HEK293 (cell line): ENCODE data around the gene TGM5.

Experiments
- GLI2 ChIP-seq: fragments of 450-650 bp; formaldehyde crosslinking; IDR thresholded peaks from 2 replicates; pipeline ENCODE4; 2017; ENCODE audit warnings: missing biosample characterization, missing genetic modification characterization, low read depth, borderline replicate concordance
- ZNF629 ChIP-seq: fragments of 450-650 bp; formaldehyde crosslinking; IDR thresholded peaks from 2 replicates; pipeline ENCODE4 v1.5.1; 2017; ENCODE audit warnings: missing biosample characterization, missing genetic modification characterization
- TF ChIP-seq, protein P1 (sequence below): fragments of 450-650 bp; formaldehyde crosslinking; IDR thresholded peaks from 2 replicates; pipeline ENCODE4 v1.5.1; 2016; ENCODE audit warnings: missing biosample characterization, missing genetic modification characterization
- TF ChIP-seq, protein P2 (sequence below): fragments of 450-650 bp; formaldehyde crosslinking; IDR thresholded peaks from 2 replicates; pipeline ENCODE4 v1.5.1; 2016; ENCODE audit warnings: missing biosample characterization, missing genetic modification characterization
- TF ChIP-seq, protein P3 (sequence below): fragments of 450-650 bp; formaldehyde crosslinking; IDR thresholded peaks from 2 replicates; pipeline ENCODE4 v1.5.1; 2016; ENCODE audit warnings: missing biosample characterization, missing genetic modification characterization

DNA sequence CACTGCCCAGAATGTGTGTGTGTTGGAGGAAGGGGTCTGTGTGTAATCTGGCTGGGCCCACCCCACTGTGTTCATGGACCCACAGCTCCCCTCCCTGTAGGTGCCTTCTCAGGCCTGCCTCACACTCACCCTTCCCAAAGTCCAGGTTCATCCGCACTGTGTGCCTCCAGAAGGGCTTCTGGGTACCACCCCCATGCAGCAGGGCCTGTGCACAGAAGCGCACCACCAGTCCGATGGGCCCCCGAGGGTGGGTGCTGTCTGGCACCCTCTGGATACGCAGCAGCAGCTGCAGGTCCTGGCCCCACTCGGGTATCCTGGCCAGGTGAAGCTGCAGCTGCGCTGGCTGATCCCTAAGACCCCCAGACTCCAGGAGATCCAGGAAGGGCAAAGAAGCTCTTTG lies 12.8 kb upstream of the TGM5 start:
- TF ChIP-seq, protein P1, sequence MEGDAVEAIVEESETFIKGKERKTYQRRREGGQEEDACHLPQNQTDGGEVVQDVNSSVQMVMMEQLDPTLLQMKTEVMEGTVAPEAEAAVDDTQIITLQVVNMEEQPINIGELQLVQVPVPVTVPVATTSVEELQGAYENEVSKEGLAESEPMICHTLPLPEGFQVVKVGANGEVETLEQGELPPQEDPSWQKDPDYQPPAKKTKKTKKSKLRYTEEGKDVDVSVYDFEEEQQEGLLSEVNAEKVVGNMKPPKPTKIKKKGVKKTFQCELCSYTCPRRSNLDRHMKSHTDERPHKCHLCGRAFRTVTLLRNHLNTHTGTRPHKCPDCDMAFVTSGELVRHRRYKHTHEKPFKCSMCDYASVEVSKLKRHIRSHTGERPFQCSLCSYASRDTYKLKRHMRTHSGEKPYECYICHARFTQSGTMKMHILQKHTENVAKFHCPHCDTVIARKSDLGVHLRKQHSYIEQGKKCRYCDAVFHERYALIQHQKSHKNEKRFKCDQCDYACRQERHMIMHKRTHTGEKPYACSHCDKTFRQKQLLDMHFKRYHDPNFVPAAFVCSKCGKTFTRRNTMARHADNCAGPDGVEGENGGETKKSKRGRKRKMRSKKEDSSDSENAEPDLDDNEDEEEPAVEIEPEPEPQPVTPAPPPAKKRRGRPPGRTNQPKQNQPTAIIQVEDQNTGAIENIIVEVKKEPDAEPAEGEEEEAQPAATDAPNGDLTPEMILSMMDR (tag by site-specific recombination): no peak
- TF ChIP-seq ZNF629 (tag by site-specific recombination) (no peak), GLI2 (tag by site-specific recombination) (no peak)
- TF ChIP-seq, protein P2, sequence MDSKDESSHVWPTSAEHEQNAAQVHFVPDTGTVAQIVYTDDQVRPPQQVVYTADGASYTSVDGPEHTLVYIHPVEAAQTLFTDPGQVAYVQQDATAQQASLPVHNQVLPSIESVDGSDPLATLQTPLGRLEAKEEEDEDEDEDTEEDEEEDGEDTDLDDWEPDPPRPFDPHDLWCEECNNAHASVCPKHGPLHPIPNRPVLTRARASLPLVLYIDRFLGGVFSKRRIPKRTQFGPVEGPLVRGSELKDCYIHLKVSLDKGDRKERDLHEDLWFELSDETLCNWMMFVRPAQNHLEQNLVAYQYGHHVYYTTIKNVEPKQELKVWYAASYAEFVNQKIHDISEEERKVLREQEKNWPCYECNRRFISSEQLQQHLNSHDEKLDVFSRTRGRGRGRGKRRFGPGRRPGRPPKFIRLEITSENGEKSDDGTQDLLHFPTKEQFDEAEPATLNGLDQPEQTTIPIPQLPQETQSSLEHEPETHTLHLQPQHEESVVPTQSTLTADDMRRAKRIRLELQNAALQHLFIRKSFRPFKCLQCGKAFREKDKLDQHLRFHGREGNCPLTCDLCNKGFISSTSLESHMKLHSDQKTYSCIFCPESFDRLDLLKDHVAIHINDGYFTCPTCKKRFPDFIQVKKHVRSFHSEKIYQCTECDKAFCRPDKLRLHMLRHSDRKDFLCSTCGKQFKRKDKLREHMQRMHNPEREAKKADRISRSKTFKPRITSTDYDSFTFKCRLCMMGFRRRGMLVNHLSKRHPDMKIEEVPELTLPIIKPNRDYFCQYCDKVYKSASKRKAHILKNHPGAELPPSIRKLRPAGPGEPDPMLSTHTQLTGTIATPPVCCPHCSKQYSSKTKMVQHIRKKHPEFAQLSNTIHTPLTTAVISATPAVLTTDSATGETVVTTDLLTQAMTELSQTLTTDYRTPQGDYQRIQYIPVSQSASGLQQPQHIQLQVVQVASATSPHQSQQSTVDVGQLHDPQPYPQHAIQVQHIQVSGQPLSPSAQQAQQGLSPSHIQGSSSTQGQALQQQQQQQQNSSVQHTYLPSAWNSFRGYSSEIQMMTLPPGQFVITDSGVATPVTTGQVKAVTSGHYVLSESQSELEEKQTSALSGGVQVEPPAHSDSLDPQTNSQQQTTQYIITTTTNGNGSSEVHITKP: no peak
- TF ChIP-seq, protein P3, sequence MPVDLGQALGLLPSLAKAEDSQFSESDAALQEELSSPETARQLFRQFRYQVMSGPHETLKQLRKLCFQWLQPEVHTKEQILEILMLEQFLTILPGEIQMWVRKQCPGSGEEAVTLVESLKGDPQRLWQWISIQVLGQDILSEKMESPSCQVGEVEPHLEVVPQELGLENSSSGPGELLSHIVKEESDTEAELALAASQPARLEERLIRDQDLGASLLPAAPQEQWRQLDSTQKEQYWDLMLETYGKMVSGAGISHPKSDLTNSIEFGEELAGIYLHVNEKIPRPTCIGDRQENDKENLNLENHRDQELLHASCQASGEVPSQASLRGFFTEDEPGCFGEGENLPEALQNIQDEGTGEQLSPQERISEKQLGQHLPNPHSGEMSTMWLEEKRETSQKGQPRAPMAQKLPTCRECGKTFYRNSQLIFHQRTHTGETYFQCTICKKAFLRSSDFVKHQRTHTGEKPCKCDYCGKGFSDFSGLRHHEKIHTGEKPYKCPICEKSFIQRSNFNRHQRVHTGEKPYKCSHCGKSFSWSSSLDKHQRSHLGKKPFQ (tag by site-specific recombination): no peak
